ENCODE results near the gene RPS6KA4. TPM values are rescaled to one million over a fixed set of nuclear protein-coding genes. Genes with fewer than 3 reads are reported as not detected.
A peak's percentile ranks its signal among the peaks of the same experiment; 100 is the strongest.
"Not testable (repeated sequence)": the region's sequence is repeated elsewhere in the genome, so short reads cannot be mapped to it uniquely, and the experiment has no call there.

Gene RPS6KA4
- total RNA-seq: 31.3 TPM

GRCh38 chr11:64358907-64359711 is at the start of gene RPS6KA4:
RPS6KA4 (plus strand) TSS chr11:64359162; CDS start chr11:64359236, 74 bp downstream.
- no peak for DNase-seq (ENCODE audit: low spot score)

- no peak for DNase-seq (ENCODE audit: low spot score)
Observed at GRCh38 chr11:64312947-64313346, 46.0 kb upstream of the RPS6KA4 start.

GRCh38 chr11:64313491-64314145 is 45.3 kb upstream of the RPS6KA4 start:
- DNase-seq (ENCODE audit: low spot score): no peak

- DNase-seq (ENCODE audit: low spot score): no peak
Observed at GRCh38 chr11:64314146-64314804, 44.7 kb upstream of the RPS6KA4 start.

GRCh38 chr11:64314805-64315561 is 44.0 kb upstream of the RPS6KA4 start:
- DNase-seq (ENCODE audit: low spot score): no peak

- not testable (repeated sequence) for DNase-seq (ENCODE audit: low spot score)
Observed at GRCh38 chr11:64315667-64316526, 43.1 kb upstream of the RPS6KA4 start.

- DNase-seq (ENCODE audit: low spot score): no peak
Observed at GRCh38 chr11:64316672-64317324, 42.2 kb upstream of the RPS6KA4 start.

- DNase-seq (ENCODE audit: low spot score): peak; percentile 98
Observed at GRCh38 chr11:64317325-64317960, 41.5 kb upstream of the RPS6KA4 start, which contains the start of gene TRMT112. TRMT112 (minus strand) TSS chr11:64317559; CDS start chr11:64317526, 33 bp downstream.

GRCh38 chr11:64317961-64318765 is 40.8 kb upstream of the RPS6KA4 start, which contains the start of gene PRDX5:
PRDX5 (plus strand) TSS chr11:64318121; CDS start chr11:64318216, 95 bp downstream.
- DNase-seq (ENCODE audit: low spot score): peak; percentile 97

- no peak for DNase-seq (ENCODE audit: low spot score)
Observed at GRCh38 chr11:64318766-64319761, 39.9 kb upstream of the RPS6KA4 start.

GRCh38 chr11:64320556-64320955 is 38.4 kb upstream of the RPS6KA4 start:
- DNase-seq (ENCODE audit: low spot score): no peak

GRCh38 chr11:64321026-64321425 is 37.9 kb upstream of the RPS6KA4 start:
- DNase-seq (ENCODE audit: low spot score): no peak

- peak; percentile 82 for DNase-seq (ENCODE audit: low spot score)
Observed at GRCh38 chr11:64321533-64321932, 37.4 kb upstream of the RPS6KA4 start.

GRCh38 chr11:64322925-64323260 is 36.1 kb upstream of the RPS6KA4 start:
- DNase-seq (ENCODE audit: low spot score): no peak

GRCh38 chr11:64323373-64323772 is 35.6 kb upstream of the RPS6KA4 start:
- DNase-seq (ENCODE audit: low spot score): no peak

GRCh38 chr11:64323984-64324383 is 35.0 kb upstream of the RPS6KA4 start:
- not testable (repeated sequence) for DNase-seq (ENCODE audit: low spot score)

GRCh38 chr11:64324692-64325469 is 34.1 kb upstream of the RPS6KA4 start:
- no peak for DNase-seq (ENCODE audit: low spot score)

Data from ureter (tissue), 1 donor.